Measurements from ENCODE around the gene CRACR2A.
A peak's percentile ranks its signal among the peaks of the same experiment; 100 is the strongest.

CRACR2A gene

DNA sequence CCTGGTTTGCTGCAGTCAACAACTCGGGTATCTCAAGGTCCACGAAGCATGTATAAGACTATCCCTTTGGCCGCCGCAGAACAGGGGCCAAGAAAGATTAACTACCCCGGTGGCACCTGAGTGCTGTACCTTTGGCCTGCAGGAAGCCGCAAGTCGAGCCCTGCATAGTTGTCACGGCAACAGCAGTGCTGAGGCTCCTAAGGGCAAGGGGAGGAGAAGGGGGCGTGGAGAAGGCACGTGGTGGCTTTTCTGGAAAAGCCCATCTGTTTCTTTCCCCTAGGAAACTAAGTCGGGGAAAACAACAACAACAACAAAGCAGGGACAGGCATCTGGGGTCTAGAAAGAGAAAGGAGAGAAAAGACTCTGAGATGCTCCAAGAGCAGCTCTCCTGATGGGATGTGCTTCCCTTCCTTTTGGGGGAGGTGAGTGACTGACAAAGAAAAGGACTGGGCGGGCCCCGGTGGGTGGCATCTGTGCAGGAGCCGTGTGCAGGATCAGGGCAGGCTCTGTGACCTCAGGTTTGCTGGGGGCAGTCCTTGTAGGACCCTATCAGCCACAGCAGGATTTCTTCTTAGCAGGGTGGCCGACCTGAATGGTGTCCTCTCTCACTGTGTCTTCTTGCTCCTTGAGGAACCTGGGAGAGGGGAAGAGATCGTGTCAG, 138.0 kb downstream of the CRACR2A start:
- peak in 1 of 2 experiments; percentile 45 for DNase-seq

DNA sequence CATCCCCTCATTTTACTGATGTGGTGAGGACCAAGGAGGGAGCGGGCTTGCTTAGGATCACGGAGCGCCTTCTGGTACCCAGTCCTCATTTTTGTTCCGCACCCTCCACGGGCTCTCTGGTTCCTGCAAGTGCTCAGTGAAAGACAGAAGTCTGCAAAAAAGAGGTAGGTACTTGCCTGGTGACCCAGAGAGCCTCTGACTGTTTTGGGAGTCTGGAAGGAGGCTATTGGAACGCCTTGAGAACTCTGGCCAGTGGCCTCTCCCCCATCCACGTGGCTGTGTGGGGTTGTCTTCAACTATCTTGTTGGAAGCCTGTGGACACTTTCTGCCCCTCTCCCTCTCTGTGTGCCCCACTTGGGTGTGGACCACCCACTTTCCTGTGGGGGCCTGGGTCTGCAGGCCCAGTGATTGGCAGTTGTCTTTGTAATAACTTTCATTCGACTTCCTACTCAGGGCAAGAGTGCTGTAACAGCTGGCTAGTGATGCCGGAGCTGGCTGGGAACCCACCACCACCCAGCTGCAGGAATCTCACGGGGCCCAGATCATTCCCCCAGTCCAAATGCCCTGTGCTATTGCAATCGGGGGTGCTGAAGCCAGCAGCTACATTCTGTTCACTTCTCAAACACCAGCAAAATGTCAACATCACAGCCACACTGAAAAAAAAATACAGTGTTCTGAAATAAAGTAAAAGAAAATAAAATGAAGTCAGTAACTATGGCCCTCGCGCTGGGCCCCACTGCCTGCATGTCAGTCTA, 139.1 kb downstream of the CRACR2A start:
- no peak for DNase-seq

DNA sequence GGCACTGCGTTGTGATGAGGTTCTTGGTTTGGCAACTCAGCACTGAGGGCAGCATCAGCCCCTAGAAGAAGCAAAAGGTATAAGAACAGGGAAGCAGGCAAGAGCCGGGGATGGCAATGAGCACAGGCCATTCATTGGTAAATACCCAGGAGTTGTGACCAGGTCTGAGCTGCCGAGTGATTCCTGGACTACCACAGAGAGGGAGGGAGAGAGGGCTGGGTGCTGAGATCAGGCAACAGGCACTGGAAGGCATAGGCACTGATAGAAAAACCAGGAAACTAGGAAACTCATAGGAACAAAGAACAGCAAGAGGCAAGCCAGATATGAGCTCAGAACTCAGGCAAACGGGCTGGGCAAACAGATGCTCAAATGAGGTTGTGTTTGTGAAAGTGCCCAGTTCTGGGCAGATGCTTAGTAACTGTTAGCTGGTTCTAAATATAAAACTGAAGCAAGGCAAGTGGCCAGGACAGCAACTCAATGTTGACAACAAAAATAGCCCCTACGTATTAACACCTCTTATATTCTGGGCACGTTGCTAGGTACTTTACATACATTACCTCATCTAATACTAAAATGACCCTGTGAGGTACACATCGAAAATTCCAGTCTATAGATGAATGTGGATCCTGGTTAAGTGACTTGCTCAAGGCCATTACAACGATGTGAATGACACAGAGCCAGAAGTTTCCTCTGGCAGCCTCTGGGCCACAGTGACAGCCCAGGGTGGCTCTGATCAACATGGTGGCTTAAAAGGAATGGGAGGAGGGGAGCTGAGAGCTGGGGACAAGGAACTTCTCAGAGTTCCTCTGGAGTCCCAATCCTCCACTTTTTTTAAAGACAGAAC, 140.8 kb downstream of the CRACR2A start:
- peak in 1 of 2 experiments; percentile 58 for DNase-seq

DNA sequence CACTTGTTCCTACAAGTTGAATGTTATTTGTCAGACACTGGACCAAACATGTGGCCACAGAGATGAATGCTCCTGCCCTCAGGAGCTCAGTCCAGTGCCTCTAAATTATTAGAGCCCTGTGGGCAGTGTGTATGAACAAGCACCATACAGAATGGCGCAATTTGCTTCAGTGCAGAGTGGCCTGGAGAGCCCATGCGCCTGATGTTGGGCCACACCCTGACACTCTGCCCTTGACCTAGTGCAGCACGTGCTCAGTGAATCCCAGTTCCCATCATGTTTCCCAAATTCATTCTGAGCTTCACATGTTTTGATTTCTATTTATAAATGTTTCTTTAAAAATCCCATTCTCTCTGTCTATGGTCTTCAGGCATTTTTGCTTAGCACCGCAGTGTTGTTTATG, 145.1 kb downstream of the CRACR2A start:
- DNase-seq: no peak

DNA sequence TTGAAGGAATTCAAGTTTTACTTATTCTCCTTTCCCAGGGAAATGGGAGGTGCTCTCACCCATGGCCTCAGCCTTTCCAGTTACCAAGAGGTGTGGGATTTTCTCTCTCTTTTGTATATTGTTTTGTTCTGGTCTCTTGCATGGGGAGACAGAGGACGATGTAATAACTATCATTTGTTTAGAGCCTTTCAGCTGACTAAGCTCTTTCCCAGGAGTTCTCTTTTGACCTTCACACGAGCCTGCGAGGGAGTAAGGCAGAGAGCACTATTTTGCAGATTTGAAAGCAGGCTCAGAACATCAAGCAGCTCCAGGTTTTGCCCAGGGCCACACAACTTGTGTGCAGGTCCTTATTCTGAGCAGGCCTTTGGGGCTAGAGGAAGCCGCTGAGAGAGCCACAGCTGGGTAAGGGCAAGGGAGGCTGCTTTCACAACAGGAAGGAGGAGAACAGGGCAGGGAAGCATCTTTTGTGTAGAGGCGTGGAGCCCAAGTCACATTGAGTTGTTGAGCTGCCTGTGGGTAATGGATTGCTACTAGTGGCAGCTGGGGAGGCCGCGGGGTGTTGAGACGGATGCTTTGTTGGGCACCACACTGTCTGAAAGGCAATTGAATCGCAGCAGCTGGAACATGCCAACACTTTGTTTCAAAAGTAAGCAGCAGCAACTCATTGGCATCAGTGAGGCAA, 145.7 kb downstream of the CRACR2A start:
- DNase-seq: no peak

DNA sequence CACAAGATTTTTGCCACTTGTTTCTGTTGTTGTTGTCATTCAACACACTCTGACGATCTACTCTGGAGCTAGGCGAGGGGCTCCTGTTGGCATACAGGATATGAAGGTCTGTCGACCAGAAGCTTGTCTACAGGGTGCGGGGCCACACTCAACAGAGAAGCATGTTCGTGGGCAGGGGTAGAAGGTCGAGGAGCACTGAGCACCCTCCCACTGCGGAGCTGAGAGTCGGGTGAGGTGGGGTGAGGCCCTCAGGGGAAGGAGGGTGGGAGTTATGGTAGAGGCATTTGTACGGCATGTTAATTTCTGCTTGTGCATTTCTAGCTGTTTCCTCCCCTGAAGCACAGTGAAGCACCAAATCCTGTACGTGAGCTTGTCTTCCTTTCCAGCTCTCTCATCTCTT, 146.8 kb downstream of the CRACR2A start:
- no peak for DNase-seq

DNA sequence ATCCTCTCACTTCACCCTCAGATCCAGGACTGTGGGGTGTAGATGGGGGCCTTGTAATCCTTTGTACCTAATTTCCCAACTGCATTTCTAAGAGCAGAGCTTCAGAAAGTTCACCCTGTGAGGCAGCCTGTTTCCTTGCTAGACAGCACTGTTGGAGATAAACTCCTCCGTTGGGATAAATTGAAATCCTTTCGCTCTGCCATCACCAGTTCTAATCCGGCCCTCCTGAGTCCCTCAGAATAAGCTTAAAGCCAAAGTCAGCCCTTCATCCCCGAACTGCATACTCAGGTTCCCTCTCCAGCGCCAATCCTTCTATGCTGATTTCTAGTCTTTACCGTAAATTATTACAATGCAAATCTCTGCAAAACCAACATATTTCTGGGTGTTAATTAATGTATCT, 147.2 kb downstream of the CRACR2A start:
- no peak for DNase-seq

DNA sequence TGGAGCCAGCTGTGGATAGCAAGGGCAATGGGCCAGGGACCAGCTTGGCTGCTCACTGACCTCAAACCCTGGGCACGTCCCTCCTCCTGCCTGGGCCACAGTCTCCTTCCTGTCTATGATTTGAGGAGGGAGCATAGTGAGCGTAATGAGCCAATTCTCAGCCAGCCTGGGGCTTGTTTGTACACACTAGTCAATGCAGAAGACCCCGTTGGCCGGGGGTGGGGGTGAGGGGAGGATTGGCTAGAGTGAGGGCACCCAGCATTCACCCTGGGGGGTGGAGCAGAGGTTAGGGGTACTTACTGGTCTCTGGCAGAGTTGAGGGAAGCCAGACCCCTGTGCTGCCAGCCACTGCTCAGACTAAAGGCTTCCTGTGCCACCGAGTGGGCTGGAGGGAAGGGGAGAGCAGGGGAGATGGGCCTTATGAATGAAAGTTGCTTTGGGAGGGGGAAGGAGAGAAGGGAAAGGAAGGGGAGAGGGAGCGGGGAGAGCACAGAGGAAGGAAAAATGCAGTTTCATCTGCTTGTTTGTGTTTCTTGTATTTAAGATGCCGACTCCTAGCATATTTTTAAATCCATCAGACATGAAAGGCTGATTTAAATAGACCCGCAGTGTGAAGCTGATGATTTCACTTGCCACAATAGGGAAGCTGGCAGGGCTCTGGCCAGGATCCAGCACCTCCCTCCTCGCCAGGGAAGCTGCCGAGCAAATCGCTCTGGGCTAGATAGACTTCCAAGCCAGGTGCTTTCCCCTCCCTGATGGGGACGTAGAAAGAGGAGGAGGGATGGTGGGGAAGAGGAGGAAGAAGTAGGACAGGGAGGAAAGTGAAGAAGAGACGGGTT, 147.9 kb downstream of the CRACR2A start:
- DNase-seq: peak; percentile 28 to 69

DNA sequence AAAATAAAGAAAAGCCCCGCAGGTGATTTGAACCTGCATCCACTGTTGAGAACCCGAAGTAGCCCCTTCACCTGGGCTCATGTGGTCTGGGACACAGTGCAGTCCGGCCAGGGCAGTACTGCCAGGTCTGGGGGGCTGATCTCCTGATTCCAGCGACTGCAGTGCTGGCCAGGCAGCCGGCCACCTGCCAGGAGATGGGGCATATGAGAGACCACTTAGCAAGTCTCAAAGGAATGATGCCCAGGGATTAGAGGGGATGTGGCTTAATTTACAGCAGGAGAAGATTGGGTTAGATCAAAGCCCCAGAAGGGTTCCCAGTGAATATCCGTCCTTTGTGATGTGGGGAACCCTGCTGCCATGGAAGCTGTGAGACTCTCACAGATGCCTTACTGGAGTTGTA, 148.6 kb downstream of the CRACR2A start:
- peak; percentile 70 to 89 for DNase-seq

DNA sequence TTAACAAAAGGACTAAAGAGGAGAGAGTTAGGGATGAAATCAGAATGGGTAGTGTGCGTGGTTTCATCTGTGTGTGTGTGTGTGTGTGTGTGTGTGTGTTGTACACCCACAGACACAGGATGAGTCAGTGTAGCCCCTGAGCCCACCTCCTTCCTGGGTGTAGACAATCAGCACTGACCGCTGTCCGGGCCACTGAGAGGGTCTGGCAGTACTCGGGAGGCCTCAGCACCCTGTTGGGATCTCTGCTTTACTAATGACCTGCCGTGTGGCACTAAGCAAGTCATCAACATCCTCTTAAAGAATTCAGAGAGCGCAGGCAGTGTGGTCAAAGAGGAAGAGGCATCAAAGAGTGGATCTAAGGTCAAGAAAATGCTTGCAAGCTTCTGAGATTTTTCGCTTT, 149.3 kb downstream of the CRACR2A start:
- no peak for DNase-seq

DNA sequence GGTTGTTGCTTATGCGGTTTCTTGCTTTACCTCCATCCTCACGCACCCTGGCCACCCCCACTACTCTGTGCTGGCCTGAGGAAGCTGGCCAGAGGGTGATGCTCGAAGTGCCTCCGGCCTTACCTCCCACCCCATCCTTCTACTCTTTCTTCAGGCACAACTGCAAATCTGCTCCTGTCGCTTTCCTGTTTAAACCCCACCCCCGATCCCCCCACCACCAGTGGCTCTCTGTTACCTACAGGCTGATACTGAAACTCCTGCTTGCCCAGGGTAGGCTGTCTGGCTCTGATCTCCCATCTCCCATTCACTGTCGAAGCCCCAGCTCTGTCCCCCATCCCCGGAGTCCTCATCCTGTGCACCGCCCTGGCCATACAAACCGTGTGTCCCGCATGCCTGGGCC, 150.4 kb downstream of the CRACR2A start:
- no peak for DNase-seq

DNA sequence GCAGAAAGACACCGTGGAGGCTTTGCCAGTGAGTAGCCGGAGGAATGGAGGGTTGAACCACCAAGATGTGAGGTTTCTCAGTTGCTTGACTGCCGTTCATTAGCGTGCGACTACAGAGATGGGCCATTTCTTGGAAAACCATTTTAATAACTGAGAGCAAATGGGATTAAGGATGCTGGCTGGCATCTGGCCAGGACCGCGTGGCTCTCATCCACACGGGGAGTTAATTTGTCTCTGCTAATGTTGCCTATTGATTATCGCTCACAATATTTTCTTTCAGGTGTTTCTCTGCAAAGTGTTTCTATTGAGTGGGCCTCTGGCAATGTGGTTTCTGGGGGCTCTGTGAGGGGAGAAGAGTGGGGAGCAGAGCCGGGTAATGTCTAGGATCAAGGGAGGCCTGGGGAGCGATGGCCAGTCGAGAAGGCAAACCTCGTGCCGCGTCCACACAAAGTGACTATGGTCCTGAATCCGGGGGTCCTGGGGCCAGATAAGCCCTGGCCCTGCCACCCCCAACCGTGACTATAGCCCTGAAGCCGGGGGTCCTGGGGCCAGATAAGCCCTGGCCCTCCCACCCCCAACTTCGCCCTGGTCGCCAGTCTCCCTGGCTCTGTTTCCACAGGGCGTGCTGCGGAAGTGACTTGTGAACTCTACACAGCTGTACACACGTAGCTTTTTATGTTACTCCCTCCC, 151.3 kb downstream of the CRACR2A start:
- peak; percentile 35 to 62 for DNase-seq

DNA sequence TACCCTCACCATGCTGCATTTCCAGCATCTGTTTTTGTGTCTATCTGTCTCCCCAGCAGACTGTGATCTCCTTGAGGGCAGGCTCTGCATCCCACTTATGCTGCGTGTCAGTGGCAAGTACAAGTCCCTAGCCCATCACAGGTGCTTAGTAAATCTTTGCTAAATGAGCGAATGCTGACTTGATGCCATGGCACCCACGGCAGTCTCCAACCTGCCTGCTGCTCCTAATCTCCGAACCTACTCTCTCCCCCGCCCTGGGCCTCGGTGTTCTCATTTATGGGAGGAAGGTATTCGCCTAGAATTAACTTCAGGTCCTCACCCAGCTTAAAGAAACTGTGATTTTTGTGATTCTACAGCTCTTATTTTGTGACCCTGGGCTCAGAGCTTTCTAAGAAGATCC, 152.0 kb downstream of the CRACR2A start:
- peak in 1 of 2 experiments; percentile 15 for DNase-seq

DNA sequence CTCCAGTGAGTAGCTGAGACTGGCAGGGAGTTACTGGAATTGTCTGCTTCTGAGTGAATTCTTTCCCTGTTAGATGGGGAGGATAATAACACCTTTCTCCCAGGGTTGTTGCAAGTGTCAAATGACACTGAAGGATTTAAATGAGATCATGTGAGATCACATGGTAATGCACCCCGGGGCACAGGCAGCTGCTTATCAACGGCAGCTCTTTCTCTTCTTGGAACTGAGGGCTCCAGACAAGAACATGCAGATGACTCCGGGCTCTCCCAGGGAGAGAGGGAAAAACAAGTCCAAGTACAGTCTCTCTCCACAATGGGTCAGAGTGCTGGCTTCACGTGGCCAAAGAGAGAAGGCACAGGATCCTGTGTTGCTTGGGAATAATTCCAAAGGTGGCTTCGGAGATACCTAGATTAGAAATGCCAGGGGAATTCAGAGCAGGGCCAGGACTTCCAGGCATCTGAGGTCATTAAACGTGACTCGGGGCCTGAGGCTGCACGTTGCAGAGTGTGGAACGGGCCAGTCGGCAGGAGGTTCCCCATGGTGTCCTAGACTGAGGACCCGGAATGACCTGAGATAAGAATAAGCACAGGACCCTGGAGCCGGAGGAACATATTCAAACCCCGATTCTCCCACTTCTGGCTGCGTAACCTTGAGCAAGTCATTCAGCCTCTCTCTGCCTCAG, 152.7 kb downstream of the CRACR2A start:
- DNase-seq: peak; percentile 15 to 59

DNA sequence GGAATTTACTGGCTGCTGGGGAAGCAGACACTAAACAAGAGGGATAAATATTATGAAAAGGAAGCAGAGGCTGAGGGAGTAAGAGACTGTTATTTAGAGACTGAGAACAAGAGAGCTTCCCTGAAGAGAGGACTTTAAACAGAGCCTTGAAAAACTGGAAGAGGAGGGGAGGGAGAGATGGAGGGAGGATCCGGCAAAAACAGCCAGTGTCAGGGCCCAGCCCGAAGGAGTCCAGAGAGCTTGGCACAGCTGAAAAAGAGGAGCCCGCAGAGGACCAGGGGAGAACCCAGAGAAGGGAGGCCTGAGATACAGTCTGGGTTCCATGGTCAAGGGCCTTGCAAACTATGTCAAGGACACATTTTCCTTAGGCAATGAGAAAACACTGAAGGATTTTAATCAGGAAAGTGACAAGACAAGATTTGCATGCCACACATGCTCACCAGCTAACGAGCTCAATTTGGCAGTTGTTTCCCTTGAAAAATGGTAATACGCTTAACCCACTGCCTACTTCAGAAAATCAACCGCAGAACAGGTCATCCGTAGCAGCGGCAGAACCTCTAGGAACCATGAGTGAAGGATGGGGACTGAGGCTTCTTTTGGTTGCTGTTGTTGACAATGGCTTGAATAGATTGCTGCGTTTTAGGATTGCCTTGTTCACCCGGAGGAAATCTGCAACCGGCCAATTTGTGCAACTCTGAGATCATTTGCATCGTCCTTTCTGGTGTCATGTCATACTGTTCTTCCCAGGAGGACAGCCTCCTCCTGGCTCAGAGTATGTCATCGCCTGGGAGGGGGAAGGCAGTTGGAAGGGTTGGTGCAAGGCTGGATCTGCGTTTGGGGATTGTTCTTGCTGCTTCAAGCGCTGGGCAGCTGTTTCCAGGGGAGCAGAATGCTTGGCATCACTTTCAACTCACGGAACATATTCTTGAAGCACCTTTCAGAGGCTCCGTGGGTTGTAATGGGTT, 153.7 kb downstream of the CRACR2A start:
- no peak for DNase-seq

DNA sequence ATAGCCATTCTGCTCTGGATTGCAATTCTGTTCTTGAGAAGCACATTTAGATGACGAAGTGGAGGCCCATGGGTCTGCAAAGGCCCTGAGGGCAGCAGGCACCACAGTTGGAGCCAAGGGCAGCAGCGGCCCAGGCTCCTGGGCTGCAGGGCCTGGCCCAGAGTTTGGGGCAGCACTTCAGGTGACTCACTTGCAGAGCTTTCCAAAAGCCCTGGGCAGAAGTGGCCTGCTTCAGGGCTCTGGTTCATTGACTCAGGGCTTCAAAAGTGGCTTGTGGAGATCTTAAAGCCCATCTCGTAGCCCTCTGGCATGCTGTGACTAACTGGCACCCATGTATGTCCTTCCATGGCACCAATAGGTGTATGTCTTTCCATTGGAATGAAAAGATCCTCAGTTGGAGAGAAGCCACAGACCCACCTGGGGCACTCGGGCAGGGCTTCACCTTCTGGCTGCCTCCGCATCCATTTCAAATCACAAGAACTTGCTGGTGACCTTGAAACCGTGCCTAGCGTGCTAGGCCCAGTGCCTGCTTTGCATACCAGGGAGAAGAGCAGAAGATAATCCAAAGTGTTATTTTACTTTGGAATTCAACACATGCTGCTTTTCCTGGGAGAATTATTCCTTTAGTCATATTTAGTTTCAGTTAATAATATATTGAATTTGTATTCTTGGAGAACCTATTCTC, 155.2 kb downstream of the CRACR2A start:
- DNase-seq: no peak

DNA sequence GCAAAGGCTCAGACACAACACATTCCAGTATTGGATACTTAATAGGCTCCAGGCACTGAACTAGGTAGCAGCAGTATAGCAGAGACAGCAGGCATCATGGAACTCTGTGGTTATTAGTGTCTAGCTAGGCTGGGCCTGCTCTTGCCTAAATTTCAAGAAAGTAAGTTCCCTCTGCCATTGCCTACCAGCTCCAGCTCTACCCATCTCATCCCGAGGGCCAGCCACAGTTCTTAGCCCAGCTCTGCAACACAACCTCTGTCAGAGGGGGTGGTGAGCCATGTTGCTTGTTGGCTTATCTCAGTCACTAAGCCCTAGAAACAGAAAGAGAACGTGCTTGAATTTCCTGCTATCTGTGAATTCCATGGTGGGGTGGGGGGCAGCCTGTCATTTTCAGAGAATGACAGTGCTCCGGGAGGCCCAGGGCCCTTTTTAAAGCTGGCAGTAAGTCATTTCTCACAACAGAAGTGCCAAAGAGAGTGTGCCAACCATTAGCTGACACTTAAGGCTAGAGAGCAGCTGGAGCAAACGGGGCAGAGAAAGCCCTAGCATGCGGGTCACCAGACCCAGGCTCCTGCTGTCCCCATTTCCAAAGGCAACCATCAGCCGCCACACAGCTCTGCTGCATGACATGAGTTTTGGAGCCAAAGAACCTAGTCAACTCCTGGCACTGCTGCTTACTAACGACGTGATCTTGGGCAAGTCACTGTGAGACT, 156.1 kb downstream of the CRACR2A start:
- no peak for DNase-seq

DNA sequence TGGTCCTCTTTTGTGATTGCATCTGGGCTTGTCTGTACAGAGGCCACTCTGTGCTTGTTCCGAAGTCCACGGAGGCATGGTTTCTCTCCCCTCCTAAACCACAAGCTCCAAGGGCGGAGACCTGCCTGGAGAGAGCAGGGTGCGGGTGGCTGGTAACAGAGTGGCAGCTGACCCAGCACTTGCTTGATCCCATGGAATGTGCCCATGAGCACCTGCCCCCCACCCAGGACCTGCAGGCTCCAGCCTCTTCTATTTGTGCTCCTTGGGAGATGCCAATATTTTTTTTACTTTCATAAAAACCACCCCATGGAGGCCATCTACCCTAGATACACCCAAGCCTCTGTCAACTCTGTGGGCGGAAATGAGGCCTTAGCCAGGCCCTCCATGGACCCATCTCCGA, 157.2 kb downstream of the CRACR2A start:
- no peak for DNase-seq

Measured in NCI-H524 (cell line).